Left lobe of liver (tissue), 2 donors: Measurements from ENCODE around the gene TUBGCP3. TPM values are rescaled to one million over a fixed set of nuclear protein-coding genes. Genes with fewer than 3 reads are reported as not detected.
"Not testable (repeated sequence)": the region's sequence is repeated elsewhere in the genome, so short reads cannot be mapped to it uniquely, and the experiment has no call there.

Source experiments
- ATAC-seq: fragments of 200-7000 bp; cut with Tn5 transposase; one replicate; pipeline ENCODE4 v1.9.1; 2020; ENCODE audit warnings: mild to moderate bottlenecking, moderate library complexity
- DNase-seq: peaks from one replicate; pipeline ENCODE4 v3.0.0-alpha.2; 2020; ENCODE audit warnings: low spot score
- total RNA-seq: library from RNA; stranded (reverse); gene quantifications from one replicate; pipeline ENCODE4 v1.2.1, GENCODE V29; 2021
- donor health status: DM: no; HTN: no; CAD: no; lungs with moderate emphysema.
- donor health status: DM: no; HTN: yes; CAD: no.

Gene TUBGCP3
- total RNA-seq, 1 donor from 2014 or later: 18.8 TPM

DNA sequence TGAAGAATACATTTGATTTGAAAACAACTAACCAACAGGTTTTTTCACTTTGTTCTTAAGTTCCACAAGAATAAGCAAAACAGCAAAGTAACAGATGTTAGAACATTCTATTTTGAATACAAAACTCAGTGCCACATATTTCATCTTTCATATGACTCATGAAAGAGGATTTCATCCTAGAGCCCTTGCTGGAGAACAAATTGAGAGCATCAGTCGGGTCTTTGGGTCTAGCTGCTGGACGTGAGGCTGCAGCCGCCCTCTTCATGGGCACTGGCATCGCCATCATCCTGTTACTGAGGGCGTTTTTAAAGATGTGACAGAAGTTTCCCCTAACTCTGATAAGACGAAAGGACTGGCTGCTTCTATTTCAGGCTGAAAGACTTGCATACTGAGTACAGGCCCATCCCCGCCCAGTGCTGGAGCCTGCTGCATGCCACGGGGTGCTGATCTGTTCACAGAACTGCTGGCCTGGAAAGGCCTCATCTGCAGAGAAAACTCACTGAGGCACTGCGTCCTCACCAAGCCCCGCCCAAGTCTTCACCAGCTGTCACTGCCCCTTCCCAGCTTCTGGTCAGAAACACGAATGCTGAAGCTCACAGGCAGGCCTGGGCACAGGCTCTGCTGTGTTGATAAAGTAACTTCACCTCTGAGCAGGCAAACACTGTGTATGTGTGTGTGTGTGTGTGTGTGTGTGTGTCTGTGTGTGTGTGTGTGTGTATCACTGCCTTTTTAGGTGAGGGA is 101.4 kb downstream of the TUBGCP3 start:
- DNase-seq (no peak), ATAC-seq (no peak)

DNA sequence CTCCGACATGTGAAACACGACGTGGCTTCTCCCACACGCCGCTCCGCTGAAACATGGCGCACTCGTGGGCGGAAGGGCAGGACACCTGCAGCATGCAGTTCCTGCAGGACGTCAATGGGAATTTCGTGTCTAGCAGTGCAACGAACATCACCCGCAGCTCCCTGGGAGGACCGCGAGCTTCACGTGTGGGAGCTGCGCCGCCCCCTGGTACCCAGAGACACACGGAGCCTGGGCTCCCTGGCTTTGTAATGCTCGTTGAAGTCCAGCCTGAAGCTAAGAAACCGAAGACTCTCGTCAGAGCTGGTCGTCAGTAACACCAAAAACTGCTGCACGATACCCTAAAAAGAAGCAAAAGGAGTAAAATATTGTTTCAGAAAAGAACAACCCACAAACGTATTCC is 102.1 kb downstream of the TUBGCP3 start:
- DNase-seq, ATAC-seq: not testable (repeated sequence)

- ATAC-seq (no peak), DNase-seq (no peak)
These were observed 104.7 kb downstream of the TUBGCP3 start for GRCh38 chr13:112483299-112483698.

- no peak for DNase-seq
- no peak for ATAC-seq
These were observed 106.5 kb downstream of the TUBGCP3 start for GRCh38 chr13:112481458-112481857.

- ATAC-seq: no peak
- DNase-seq: no peak
These were observed 108.6 kb downstream of the TUBGCP3 start for GRCh38 chr13:112479389-112479788.

GRCh38 chr13:112477070-112477619 is 110.8 kb downstream of the TUBGCP3 start:
- peak; percentile 44 for ATAC-seq

DNA sequence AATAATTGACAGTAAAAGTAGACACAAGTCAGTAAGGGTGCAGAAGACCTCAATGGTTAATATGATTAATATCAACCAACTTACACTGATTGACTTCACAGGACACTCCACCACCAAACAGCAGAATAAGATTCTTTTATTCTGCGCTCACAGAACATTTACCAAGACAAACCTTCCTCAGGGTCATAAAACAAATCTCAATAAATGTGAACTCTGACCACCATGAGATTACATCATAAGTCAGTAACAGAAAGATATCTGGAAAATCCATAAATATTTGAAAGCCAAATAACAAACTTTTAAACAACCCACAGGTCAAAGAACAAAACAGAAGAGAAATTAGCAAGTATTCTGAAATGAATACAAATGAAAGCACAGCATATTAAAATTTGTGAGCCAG is 112.1 kb downstream of the TUBGCP3 start:
- ATAC-seq: peak; percentile 45
- no peak for DNase-seq

More at GRCh38 chr13:112477070-112477619, 110.8 kb downstream of the TUBGCP3 start:
- DNase-seq: no peak

DNA sequence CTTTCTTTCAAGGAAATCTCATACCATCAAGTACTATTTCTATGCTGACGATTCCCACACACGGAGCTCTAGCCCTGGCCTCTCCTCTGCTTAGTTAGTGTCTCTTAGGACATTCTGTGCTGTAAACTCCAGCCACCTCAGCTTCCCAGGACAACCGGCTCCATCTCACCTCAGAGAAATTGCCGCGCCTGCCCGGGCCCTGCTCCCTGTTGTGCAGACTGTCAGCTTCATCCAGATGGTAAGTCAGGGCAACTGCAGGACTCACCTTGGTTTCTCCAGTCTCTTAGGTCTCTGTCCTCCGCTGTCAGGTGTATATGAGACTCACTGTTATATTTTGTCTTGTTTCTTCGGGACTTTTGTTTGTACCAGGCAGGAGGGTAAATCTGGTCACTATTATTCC is 113.1 kb downstream of the TUBGCP3 start:
- DNase-seq (no peak), ATAC-seq (peak; percentile 49)

DNA sequence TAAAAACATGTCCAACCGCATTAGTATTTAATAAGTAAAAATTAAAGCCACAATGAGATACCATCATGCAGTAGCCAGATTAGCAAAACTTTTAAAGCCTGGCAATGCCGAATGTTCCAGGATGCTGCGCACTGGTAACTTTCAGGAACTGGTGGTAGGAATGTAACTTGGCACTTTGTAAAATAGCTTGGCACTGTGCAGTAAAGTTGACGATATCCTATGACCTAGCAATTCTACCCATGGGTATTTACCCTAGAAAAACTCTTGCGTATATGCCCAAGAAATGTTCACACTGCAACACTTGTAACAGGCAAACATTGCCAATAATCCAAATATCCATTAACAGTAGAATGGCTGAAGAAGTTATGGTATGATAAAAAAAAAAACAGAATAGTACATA is 114.1 kb downstream of the TUBGCP3 start:
- peak; percentile 83 for ATAC-seq
- DNase-seq: no peak

- no peak for ATAC-seq
- DNase-seq: no peak
These were observed 118.7 kb downstream of the TUBGCP3 start for GRCh38 chr13:112469071-112469745.

- ATAC-seq (no peak), DNase-seq (no peak)
These were observed 119.9 kb downstream of the TUBGCP3 start for GRCh38 chr13:112468069-112468468.

DNA sequence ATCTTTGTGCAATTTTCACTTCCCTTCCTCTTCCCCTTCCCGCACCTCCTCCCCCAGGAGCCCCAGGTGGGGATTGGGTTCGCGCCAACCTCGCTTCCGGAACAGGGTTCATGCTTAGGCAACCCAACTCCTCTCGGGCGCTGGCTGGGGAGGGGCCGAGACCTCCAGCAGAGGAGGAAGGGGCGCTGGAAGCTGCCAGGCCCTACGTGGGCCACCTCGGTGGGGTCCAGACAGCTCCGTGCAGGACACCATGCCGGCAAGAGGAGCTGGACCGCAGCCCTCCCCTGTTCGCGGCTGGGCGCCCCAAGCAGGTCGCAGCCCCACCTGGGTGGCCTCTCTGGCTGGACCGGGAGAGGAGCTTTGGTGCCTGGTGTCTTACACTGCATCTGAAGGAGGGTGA is 120.7 kb downstream of the TUBGCP3 start:
- DNase-seq (no peak), ATAC-seq (no peak)

- no peak for DNase-seq
These were observed 121.6 kb downstream of the TUBGCP3 start for GRCh38 chr13:112466132-112467058.

GRCh38 chr13:112465251-112466131 is 122.5 kb downstream of the TUBGCP3 start:
- DNase-seq (no peak), ATAC-seq (no peak)

More at GRCh38 chr13:112466132-112467058, 121.6 kb downstream of the TUBGCP3 start:
- ATAC-seq: no peak

DNA sequence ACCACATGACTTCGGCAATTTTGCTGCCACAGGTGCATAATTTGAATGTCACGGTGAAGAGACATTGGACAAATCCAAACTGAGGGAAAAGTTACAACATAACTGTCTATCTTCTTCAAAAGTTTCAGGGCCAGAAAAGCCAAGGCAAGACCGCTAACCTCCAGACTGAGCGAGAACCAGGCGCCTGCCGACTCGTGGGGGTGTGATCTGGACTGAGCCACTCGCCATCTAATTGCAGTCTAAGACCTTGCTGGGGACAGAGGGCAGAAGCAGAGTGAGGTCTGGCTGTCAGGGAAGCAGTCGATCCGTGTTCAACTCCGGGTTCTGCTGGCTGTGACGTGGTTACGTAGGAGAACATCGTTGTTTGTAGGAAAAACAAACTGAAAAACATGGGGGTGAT is 123.2 kb downstream of the TUBGCP3 start:
- DNase-seq (no peak), ATAC-seq (no peak)

DNA sequence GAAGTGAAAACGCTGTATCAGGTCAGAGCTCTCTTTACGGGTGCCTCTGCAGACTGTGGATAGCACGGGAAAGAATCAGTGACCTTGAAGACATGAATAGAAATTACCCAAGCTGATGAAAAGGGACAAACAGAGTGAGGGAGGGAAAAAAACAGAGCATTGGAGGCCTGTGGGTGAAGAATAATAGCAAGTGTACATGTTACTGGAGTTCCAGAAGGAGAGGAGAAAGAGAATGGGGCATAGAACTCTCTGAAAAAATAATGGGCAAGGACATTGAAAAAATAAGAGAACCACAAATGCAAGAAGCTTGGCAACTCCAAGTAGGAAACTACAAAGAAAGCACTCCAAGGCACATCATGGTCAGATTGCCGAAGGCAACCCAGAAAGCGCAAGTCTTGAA is 125.5 kb downstream of the TUBGCP3 start:
- ATAC-seq: no peak
- no peak for DNase-seq

DNA sequence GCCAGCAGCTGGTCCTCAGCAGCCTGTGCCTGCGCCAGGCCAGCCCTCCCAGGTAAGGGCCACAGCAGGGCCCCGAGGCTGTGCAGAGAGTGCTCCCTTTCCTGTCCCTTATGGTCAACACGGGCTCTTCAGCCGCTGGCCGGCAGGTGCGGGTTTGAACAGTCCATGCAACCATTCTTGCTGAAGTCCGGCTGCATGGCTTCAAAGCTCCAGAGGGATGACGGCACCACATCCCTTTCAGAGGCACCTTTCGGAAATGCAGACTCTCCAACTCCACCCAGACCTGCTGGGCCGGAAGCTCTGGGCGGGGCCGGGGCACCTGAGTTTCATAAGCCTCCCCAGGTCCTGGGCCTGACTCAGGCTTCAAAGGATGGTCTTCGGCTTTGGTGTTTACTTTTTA is 130.5 kb downstream of the TUBGCP3 start:
- ATAC-seq (no peak), DNase-seq (no peak)

DNA sequence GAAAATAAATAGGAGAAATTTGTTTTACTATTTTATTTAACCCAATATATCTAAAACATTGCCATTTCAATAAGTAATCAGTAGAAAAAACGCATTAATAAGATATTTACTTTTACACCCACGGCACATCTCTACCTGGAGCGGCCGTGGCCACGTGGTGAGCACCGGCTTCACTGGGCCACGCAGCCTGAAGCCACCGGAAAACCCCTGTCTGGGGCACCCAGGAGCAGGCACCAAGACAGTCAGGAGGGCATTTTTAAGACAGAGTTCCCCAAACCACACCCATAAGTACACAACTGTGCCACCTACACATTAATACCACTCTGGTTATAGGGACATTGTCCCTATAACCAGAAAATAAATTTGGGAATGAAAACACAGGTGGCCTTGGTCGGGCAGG is 130.9 kb downstream of the TUBGCP3 start:
- ATAC-seq: no peak
- no peak for DNase-seq

- DNase-seq (no peak), ATAC-seq (no peak)
These were observed 131.6 kb downstream of the TUBGCP3 start for GRCh38 chr13:112456138-112457056.
